GM21717 (cell line): Measurements from ENCODE around the gene PPP1R12A.

Experiments
- ATAC-seq: cut with Tn5 transposase; IDR thresholded peaks from one replicate; pipeline ENCODE4 v1.9.1; 2021; ENCODE audit warnings: mild to moderate bottlenecking, moderate library complexity; ENCODE audit not compliant: unreplicated experiment

Gene PPP1R12A

DNA sequence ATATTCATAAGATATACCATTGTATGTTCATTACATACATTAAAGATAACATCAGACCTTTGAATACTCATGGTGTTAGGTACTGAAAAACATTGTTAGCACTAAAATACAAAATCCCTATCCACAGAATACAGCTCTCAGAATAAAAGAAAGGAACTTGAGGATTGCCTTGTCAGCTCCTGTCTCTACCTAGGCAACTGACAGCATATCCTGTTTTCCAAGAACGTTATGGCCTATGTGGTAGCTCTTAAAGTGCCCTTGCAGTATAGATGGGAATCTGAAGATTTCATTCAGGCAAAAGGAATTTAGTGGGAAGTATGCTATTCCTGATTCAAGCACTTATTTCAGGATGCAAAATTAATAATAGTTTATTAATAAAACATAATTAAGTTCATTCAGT lies 1.8 kb upstream of the PPP1R12A start:
- ATAC-seq, result no peak

DNA sequence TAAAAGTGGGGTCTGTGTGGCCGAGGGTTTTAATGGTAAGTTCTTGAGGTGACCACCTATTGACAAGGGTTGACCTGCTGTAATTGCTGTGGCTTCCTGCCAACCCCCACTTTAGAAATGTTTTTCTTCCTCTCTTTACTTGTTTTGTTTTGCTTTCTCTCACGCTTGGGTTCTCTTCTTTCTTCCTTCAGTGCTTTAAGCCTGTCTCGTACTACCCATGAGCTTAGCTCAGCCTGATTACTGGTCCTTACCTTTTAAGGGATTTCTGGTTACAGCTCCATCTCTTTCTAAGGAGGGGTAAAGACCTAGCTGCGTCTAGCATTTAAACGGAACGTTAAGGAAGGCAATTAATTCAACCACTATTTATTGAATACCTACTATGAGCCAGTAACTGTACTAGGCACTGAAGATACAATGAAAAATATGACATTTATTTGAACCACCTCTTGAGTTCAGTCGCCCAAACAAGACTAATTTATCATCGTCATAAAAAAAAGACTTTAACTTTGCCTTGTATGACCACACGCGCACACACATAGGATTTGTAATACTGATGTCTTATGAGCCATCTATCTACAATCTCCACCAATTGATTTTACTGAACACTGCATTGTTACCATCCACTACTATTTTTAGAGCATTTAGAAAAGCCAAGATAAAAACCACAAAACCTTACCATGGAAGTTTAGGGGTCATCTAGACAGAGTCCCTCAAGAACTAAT lies 888 bp upstream of the PPP1R12A start:
- ATAC-seq, result peak; percentile 19

DNA sequence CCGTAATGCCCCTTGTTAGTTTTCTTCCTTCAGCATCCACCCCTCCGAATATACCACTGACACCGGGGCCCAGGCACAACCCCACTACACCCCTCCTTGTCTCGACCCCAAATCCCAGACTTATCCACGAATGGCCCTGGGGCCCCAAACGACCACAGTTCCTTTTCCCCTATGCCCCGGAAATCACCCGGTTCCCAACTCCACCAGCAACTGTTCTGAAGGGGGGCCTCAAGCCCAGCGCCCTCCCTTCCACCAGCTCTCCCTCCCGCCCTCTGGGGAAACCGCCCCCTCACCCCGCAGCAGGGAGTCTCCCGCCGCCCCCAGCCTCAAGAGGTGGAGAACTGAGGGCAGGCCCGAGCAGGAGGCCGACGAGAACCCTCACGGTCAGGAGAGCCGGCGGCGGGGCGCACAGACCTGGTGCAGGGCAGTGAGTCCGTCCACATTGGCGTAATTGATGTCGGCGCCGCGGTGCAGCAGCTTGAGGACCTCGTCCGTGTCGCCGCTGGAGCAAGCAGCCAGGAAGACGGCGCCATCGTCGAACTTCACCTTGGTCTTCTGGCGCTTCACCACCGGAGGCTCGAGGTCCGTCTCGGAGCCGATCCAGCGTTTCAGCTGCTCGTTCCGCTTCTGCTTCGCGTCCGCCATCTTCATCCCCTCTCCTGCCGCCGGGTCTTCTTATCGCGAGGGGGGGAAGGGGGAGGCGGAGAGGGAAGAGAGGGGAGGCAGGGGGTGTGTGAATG lies 446 bp downstream of the PPP1R12A start:
- ATAC-seq, result peak; percentile 24

DNA sequence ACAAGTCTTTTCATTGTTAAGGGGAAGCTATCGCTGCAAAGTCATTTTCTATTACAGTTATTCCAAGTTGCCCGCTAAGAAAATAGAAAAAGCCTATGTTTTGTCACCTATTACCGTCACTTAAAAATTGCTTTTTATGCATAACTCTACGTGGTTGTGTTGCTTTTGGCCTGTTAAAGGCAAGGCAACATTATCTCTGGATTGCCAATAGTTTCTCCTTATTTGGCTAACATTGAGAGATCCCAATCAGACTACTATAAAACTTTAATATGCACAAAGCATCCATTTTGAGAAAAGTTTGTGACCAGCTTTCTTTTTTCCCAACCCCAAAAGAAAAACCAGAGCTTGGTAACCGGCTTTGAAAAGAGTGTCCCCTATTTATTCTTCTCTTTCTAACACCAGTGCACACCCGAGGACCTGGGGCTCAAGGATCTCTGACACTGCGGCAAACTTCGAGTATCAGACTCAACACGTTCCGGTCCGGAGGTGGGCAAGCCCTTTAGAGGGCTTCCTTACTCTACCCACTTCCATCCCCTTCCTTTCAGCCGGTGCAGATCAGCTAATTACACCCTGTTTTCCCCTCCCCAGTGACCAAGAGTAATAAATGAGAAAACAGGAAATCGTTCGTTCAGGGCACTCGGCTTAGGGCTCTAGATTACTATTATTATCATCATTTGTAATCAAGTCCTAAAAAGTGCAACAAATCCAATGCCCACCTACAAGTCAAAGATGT lies 1.2 kb downstream of the PPP1R12A start:
- peak; percentile 13 for ATAC-seq

DNA sequence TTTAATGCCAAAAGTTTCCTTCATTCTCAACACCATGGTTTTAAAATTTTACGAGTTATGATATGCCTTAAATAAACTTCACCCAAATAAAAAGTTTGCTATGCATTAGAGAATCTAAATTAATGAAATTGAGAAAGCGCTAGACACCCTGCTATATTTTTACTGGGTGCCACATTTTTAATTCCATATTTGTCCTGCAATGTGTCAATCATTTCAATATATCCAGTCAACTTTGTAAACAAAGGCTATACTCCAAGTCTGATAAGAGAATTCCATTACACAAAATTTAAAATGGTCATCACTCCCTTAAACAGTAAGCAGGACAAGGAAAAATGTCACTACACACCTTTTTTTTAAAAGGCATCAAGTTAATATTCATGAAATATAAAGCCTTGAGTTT lies 1.9 kb downstream of the PPP1R12A start:
- ATAC-seq, result no peak

DNA sequence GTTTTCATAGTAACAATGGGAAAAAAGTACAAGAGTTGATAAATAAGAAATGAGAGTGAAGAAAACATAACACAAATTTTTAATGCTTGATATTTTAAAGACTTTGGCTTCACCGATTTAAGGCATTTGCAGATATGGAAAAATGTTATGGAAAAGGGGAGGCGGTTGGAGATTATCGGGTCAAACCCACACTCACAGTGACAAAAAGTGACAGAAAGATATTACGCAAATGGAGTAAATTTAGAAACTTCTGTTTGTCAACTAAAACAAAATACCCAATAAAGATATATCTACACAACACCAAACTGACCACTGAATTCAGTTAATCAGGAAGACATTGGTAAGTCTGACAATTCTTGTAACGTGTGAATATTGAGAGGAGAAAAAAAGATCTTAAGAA lies 2.5 kb downstream of the PPP1R12A start:
- no peak for ATAC-seq

DNA sequence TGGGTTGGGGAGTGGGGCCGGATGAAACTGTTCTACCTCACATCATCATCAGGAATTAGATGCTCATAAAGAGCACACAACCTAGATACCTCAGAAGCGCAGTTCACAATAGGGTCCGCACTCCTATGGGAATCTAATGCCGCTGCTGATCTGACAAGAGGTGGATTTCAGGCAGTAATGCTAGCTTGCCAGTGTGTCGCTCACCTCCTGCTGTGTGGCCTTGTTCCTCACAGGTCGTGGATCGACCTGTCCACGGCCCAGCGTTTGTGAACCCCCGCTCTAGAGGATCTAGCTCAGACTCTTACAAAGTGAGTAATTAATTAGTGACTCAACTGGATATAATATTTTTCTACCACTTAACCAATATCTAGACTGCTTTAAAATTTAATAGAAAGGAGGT lies 5.8 kb downstream of the PPP1R12A start:
- no peak for ATAC-seq

DNA sequence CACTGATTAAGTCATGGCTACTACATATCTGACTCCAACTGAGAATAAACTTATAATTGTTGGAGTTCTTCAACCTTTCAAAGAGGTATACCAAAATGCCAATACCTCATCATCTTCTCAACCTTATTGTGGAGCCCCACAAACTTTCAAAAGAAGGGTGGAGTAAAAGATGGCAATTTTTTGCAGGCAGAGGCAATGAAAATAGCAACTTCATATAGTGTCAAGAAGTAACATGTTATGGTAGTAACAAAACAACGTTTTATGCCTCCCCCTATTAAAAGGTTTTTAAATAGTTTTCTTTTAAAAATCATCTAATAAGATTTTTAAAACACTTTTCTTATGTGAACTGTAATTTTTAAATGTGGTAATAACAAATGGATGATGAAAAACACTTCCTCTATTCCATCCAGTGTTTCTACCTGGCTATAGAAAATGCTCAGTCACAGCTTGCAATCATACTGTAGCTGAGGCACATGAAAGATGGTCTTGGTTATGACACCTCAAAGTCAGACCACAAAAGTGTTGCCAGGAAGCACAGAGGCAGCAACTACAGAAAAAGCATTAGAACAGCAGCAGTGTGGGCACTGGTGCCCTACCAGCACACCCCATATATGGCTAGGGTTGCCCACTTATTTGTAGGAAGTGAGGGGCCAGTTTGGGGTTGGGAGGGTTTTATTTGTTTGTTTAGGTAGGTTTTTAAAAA lies 7.0 kb downstream of the PPP1R12A start:
- ATAC-seq, result peak; percentile 98

DNA sequence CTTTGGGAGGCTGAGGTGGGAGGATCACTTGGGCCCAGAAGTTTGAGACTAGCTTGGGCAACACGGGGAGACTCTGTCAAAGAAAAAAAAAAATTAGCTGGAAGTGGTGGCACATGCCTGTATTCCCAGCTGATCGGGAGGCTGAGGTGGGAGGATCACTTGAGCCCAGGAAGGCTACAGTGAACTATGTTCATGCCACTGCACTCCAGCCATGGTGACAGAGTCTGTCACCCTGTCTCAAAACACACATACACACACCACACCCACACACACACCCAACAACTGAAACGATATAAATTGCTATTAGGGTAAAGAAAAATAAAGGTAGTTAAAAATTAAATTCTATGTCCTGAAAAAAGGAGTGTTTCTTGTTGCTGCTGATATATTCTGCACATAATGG lies 7.9 kb downstream of the PPP1R12A start:
- ATAC-seq, result no peak

DNA sequence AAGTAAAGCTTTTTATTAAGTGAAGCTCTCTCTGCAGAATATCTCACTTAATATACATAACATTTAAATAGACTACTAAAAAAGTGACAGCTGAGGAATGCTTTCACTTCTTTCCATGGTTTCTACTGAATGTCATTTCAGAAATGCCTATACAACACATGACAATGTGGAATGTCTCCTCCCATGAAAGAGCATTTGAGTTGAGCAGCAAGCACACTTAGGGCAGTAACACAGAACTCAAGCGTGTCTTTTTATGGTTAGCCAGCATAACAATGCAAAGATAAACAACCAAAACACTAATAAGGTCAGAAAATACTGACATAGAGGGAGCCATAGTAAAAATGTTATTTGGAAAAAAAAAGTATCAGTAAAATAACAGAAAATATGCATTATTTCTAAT lies 9.4 kb downstream of the PPP1R12A start:
- ATAC-seq, result no peak

DNA sequence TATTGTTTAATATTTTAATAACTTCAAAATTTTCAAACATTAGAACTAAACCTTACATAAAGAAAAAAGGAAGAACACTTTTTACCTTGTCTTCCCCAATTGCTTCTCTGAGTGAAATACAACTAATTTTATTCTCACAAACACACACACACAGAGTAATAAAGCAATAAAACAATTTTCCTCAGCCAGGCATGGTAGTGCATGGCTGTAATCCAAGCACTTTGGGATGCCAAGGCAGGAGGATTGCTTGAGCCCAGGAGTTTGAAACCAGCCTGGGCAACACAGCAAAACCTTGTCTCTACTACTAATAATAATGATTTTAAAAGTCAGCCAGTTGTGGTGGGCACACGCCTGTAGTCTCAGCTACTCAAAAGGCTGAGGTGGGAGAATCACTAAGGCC lies 13.1 kb downstream of the PPP1R12A start:
- ATAC-seq, result no peak

DNA sequence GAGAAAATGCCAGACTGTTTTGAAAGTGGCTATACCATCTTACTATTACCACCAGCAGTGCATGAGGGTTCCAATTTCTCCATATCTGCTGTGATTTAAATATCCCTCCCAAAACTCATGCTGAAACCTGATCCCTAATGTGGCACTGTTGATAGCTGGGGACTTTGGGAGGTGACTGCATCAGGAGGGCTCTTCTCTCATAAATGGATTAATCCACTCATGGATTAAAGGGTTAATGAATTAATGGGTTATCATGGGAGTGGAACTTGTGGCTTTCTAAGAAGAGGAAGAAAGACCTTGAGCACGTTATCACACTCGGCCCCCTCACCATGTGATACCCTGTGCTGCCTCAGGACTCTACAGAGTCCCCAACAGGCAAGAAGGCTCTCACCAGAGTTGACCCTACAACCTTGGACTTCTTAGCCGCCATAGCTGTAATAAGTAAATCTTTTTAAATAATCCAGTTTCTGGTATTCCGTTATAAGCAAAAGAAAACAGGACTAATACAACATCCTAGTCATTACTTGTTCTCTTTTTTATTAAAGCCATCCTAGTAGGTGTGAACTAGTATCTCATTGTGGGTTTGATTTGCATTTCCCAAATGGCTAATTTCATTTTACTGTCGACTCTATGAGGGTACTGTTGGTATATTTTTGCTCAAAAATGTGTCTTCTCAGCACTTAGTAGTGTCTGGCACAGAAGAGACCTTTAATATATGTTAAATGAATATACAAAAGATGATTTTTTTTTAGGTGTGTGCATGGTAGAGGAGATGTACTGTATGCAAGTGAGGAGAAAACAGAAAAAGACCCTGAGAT lies 14.3 kb downstream of the PPP1R12A start:
- no peak for ATAC-seq

DNA sequence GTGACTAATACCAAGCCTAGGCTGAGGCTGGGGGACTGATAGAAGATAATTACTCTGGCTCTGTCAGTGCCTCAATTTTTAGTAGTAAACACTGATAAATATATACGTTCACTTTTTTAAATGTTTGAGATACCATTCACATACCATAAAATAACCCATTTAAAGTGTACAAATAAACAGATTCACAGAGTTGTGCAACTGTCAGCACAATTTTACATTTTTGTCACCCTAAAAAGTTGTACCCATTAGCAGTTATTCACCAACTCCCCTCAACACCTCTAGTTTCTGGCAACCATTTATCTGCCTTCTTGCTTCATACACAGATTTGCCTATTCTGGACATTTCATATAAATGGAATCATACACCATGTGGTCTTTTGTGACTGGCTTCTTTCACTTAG lies 15.1 kb downstream of the PPP1R12A start:
- ATAC-seq, result no peak

DNA sequence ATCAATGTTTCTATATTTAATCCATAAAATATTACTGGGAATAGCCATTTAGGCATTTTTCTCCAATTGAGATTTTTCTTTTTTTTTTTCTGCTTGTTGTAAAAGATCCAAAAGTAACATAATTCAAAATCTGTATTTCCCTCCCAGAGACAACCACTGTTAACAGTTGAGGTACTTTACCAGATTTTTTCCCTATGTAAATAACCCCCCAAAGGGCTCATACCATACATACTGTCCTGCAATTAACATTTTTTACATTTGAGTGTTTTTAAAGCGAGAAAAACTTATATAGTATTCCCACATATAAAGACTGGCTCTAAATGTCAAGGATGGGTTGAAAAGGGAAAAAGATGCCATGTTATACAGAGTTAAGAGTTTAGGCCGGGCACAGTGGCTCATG lies 18.1 kb downstream of the PPP1R12A start:
- ATAC-seq, result no peak

DNA sequence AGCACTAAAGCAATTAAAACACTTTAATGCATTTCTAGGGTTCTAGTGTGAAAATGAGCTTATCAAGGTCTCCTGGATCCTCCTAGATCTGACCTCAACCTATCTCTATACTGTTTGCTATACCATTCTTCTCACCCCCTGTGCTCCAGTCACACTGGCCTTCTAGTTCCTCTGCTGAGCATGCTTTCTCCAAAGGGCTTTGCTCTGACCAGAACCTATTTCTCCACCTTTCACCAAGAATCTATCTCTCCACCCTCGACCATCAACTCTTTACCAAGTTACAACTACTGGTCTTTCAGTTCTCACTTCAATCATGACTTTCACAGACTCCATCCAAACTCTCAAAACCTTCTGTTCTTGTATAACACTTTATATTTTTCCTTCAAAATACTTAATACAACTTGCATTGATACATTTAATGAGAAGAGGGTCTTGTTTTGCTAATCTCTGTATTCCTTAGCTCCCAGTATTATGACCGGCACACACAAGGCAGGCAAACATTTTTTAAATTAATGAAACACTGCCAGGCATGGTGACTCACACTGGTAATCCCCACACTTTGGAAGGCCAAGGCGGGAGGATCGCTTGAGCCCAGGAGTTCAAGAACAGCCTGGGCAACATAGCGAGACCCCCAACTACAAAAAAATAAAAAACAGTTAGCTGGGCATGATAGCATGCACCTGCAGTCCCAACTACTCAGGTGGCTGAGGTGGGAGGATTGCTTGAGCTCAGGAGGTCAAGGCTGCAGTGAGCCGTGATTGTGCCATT lies 22.8 kb downstream of the PPP1R12A start:
- ATAC-seq, result no peak

DNA sequence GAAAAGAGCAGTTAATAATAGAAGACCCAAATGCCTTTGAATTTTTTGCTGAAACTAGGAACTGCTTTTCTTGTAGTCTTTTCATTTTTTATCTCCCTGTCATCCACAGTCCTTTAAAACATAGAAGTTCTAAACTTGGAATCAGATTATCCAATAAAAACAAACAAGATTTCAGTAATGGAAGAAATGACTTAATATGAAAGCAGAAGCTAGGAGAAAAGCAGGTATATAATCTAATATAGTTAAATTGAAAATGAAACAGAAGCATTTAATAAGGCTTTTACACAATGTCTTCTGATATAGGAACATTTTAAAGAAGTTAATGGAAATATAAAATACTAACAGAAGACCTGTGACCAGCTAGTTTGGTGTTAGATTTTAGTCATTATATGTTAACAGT lies 26.5 kb downstream of the PPP1R12A start:
- ATAC-seq, result no peak

DNA sequence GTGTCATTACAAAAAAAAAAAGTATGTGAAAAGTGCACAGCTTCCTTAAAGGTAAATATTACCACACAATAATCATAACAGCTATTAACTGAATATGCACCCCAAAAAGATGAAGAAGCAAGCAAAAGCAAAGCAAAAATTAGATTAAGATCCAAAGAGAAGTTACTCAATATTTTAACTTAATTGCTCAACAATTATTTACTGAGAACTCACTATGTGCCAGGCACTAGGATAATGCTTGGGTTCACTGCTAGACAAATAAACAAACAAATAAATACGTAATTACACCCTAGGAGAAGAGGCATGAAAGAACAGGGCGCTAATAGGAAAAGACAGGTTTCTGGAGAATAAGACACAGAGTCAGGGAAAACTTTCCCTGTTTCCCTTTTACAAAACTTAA lies 33.4 kb downstream of the PPP1R12A start:
- no peak for ATAC-seq

DNA sequence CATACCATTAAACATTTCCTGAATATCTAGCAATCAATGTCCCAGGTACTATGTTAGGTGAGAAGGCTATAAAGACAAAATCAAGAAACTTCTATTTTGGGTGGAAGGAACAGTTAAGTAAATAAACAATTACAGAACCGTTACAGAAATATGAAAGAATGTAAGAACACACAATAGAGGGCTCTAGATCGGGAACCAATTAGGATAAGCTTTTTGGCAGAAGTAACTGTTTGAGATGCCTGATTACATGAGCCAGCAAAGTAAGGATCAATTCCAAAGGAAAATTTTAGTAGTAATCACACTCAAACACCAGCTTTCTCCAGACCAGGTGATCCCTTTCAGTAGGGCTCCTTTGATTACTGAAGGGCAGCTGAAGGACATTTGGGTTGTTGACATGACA lies 33.9 kb downstream of the PPP1R12A start:
- no peak for ATAC-seq

DNA sequence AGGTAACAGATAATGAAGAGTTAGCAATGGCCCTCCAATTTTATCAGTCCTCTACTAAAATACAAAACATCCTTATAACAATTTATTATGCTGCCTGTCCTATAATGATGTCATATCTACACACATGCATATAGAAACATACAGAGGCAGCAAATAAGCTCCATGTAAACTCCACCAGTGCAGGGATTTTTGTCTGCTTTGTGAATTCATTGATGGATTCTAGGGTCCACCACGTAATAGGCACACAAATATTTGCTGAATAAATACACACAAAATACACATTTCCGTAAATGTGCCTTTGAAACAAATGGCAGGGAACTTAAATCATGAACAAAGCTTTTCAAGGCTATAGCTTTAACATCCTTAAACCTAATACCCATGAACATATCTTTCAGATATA lies 34.7 kb downstream of the PPP1R12A start:
- no peak for ATAC-seq

DNA sequence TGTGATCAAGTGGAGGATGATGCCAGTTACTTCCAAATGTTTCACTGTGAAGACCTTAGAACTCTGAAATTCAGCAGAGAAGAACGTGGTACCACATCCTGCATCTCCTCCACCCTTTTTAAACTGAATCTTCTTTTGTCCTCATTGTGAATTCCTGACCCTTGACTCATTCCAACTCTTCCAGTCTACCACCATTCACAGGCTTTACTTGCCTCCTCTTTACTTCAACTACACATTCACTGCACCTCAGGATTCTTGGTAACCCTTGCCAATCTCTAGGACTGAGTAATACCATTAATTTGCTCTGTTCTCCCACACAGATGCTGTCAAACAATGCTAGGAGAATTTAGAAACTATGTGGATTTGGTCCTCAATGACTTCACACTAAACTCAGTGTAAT lies 37.3 kb downstream of the PPP1R12A start:
- no peak for ATAC-seq
